ENCODE results near the gene ITGAD.

Gene ITGAD

DNA sequence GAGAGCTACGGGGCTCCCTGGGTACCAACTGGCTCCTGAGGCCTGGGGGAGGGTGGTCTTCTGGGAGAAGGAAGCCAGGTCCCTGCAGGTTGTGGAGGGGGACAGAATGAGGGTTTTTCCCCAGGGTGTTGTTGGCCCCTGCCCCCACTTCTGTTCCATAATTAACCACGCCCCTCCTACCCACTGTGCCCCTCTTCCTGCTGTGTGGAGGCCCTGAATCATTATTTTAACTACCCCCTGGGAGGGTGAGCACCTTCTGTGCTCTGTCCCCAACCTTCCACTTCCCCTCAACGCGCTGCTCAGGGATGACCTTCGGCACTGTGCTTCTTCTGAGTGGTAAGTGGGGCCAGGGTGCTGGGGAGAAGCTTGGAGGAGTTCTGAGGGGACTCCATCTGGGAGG, at the start of gene ITGAD:
Gene ITGAD (plus strand): TSS at position 280 of the 400 bp plus-strand sequence. CDS start 26 bp downstream, at position 306.
- DNase-seq: no peak

- no peak for DNase-seq
These were observed 48.4 kb upstream of the ITGAD start for GRCh38 chr16:31344712-31345111.

DNA sequence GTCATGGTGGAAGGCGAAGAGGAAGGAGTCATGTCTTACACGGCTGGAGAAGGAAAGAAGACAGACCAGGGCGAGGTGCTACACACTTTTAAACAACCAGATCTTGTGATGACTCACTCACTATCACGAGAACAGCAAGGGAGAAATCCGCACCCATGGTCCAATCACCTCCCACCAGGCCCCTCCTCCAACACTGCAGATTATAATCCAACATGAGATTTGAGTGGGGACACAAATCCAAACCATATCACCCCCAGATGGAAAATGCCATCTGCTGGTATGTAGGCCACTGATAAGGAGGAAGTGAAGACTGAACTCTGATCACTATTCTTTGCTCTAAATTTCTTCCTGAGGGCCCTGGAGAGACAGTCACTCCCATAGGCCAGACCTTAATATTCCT, 45.7 kb upstream of the ITGAD start:
- no peak for DNase-seq

- no peak for DNase-seq
These were observed 44.6 kb upstream of the ITGAD start for GRCh38 chr16:31348579-31348978.

- DNase-seq: peak in 1 of 2 donors; percentile 77
These were observed 42.7 kb upstream of the ITGAD start for GRCh38 chr16:31350275-31351005.

GRCh38 chr16:31351246-31351941, 41.7 kb upstream of the ITGAD start:
- peak in 1 of 2 donors; percentile 38 for DNase-seq

DNA sequence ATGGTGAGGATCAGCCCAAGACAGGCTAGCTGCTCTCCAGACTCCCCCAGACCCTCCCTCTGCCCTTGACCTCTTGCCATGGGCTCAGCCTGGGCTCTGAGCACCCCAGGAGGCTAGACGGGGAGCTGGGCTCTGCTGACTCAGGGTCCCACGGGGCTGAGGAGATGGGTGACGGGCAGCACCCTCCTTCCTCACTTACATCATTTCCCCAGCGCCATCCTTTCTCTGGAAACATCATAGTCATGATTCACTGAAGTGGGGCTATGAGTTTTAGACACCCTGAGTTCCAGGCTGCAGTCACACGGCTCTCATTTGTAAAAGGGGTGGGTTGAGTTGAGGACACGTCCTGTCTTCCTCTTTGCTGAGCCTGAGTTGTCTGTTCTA, 41.2 kb upstream of the ITGAD start:
- DNase-seq: peak in 1 of 2 donors; percentile 78

DNA sequence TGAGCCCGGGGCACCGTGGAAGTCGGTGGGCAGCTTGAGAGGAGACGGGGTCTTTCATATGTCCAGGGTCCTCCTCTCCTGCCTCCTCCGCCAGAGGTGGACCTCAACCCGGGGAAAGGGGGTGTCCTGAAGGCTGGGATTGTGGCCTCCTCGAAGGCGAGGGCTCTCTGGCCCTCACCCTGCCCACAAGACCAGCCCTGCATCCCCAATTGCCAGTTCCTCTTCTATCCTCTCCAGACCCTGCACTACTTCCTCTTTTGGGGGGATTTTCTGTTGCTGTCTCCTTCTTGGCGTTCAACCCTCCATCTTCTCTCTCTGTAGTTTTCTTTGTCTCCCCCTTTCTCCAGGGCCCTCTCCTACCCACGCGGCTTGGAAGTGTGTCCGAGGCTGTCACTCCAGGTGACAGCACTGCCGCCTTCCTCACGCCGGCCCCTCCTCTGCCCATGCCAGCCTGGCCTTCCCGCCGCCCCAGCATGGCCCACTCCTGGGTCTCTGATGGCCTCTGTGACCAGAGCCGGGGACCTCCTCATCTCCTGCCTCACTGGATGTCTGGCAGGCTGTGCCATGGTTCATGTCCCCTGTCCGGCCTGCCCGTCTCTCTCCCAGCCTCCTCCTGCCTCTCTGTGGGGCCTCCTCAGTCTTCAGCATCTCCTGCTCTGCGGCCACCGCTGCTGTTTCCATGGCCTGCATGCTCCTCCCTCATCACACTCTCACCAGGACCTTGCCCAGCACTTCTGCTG, 40.6 kb upstream of the ITGAD start:
- peak in 1 of 2 donors; percentile 62 for DNase-seq

DNA sequence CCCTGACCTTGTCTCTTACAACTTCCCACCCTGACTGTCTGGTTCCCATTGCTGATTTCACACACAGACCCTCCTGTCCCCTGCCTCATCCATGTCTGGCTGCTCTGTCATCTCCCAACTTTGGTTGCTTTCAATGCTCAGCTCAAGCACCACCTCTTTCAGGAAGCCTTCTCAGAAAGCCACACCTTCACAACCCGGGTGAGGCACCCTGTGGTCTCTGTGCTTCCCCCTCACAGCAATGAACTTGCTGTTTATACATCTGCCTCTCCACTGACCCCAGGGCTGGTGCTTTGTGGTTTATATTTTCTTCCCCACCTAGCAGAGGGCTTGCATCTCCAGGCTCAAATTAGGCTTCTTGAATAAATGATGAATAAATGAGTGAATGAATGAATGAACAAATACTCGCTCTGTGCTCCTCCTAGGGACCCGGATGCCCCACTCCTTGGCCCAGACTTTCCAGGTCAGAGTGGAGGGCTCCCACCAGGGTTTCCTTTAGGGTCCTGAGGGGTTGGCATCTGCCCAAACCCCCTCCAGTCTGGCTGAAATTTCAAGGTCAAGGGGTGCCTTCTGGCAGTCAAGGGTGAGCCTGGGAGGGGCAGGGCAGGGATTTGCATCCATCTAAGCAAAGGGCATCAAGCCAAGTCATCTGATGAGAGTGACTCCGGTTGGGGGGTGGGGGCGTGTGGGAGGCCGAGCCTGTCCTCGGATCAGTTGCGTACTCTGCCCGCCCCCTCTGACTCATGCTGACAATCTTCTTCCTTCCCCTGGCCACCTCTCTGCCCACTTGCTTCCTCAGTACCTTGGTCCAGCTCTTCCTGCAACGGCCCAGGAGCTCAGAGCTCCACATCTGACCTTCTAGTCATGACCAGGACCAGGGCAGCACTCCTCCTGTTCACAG, 38.5 kb upstream of the ITGAD start, which contains the start of gene ITGAX:
Gene ITGAX (plus strand): TSS at position 783 of the 898 bp plus-strand sequence. CDS start 79 bp downstream, at position 862.
- DNase-seq: peak; percentile 54 to 87

GRCh38 chr16:31355431-31356100, 37.6 kb upstream of the ITGAD start:
- no peak for DNase-seq

DNA sequence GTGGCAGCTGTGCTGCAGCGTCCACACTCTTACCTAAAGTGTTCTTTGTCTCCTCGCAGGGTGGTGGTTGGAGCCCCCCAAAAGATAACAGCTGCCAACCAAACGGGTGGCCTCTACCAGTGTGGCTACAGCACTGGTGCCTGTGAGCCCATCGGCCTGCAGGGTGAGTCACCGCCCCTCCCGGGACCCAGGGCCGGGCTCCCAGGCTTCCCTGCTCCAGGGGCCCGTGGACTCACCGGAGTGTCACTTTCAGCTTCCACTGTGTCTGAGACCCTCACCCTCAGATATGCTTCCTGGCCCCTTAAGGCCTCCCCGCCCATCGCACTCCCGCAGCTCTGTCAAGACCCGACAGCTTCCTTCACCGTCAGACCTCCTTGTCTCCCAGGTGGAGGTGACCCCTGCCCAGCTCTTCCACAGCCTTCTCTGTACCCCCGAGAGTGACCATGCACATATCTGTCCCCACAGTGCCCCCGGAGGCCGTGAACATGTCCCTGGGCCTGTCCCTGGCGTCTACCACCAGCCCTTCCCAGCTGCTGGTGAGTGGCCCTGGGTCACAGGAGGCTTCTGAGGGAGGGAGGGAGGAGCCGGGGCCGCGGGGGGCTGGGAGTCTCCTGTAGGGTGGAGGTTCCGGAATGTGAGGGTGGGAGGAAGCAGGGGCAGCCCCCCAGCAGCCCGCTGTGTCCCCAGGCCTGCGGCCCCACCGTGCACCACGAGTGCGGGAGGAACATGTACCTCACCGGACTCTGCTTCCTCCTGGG, 36.4 kb upstream of the ITGAD start:
- DNase-seq: no peak

GRCh38 chr16:31357324-31358109, 35.6 kb upstream of the ITGAD start:
- DNase-seq: no peak

- no peak for DNase-seq
These were observed 32.9 kb upstream of the ITGAD start for GRCh38 chr16:31360251-31360650.

GRCh38 chr16:31361201-31362110, 31.7 kb upstream of the ITGAD start:
- no peak for DNase-seq

GRCh38 chr16:31362476-31363405, 30.4 kb upstream of the ITGAD start:
- DNase-seq: no peak

DNA sequence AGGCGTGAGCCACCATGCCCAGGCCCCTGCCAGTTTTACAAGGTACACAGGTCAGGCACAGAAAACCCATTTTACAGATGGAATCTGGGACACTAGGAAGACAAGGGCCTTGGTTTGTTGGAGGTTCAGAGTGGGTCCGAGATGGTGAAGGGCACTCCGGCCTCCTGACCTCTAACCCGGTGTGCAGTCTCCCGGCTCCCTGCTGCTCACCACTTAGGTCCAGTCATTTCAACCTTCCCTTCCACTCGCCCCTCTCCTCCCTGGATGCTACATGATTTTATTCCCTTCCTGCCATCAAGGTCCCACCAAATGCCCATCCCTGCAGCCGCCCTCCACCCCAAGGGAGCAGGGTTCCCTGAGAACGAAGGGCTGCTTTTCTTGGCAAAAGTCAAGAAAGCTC, 29.4 kb upstream of the ITGAD start:
- no peak for DNase-seq

GRCh38 chr16:31364421-31364820, 28.7 kb upstream of the ITGAD start:
- no peak for DNase-seq

Data from CD4-positive, alpha-beta T cell treated with Interleukin-1 beta for 1 hour (primary cell).